Measurements from ENCODE around the gene GPC3.
"Not testable (repeated sequence)": the region's sequence is repeated elsewhere in the genome, so short reads cannot be mapped to it uniquely, and the experiment has no call there.

Gene GPC3

GRCh38 chrX:133985164-133985966 is at the start of gene GPC3:
TSS of gene GPC3 (minus strand) at chrX:133985594.
- peak; percentile 17 for DNase-seq

- DNase-seq = no peak
Measured at GRCh38 chrX:134032441-134032840, 47.0 kb upstream of the GPC3 start.

- DNase-seq = no peak
Measured at GRCh38 chrX:134026565-134027311, 41.3 kb upstream of the GPC3 start.

- no peak for DNase-seq
Measured at GRCh38 chrX:134025986-134026545, 40.7 kb upstream of the GPC3 start.

GRCh38 chrX:134024686-134025377 is 39.4 kb upstream of the GPC3 start:
- DNase-seq = no peak

- DNase-seq = no peak
Measured at GRCh38 chrX:134023851-134024281, 38.5 kb upstream of the GPC3 start.

GRCh38 chrX:134020910-134021309 is 35.5 kb upstream of the GPC3 start:
- DNase-seq = no peak

GRCh38 chrX:134019567-134020206 is 34.3 kb upstream of the GPC3 start:
- DNase-seq = no peak

- not testable (repeated sequence) for DNase-seq
Measured at GRCh38 chrX:134016309-134016708, 30.9 kb upstream of the GPC3 start.

GRCh38 chrX:134015510-134015909 is 30.1 kb upstream of the GPC3 start:
- not testable (repeated sequence) for DNase-seq

- no peak for DNase-seq
Measured at GRCh38 chrX:134013524-134013923, 28.1 kb upstream of the GPC3 start.

- no peak for DNase-seq
Measured at GRCh38 chrX:134013092-134013497, 27.7 kb upstream of the GPC3 start.

- DNase-seq = no peak
Measured at GRCh38 chrX:134010690-134011089, 25.3 kb upstream of the GPC3 start.

GRCh38 chrX:134007716-134008115 is 22.3 kb upstream of the GPC3 start:
- no peak for DNase-seq

GRCh38 chrX:134006484-134007161 is 21.2 kb upstream of the GPC3 start:
- no peak for DNase-seq

GRCh38 chrX:134004084-134004483 is 18.7 kb upstream of the GPC3 start:
- DNase-seq = no peak

- no peak for DNase-seq
Measured at GRCh38 chrX:134002921-134003615, 17.7 kb upstream of the GPC3 start.

- no peak for DNase-seq
Measured at GRCh38 chrX:134000260-134001245, 15.2 kb upstream of the GPC3 start.

GRCh38 chrX:133999031-133999705 is 13.8 kb upstream of the GPC3 start:
- DNase-seq = no peak

GRCh38 chrX:133995759-133996158 is 10.4 kb upstream of the GPC3 start:
- no peak for DNase-seq

All from CD4-positive, alpha-beta T cell treated with Interleukin-15 for 1 hour (primary cell).